CD4-positive, alpha-beta T cell treated with Interleukin-6 for 4 hours (primary cell): ENCODE measurements around the gene ARHGEF10L.
A peak's percentile ranks its signal among the peaks of the same experiment; 100 is the strongest.
"Not testable (repeated sequence)": the region's sequence is repeated elsewhere in the genome, so short reads cannot be mapped to it uniquely, and the experiment has no call there.

Source experiments
- DNase-seq: peaks from one replicate; pipeline ENCODE4 v3.0.0-alpha.2; 2020; ENCODE audit warnings: mixed read lengths

The ARHGEF10L gene, protein sequence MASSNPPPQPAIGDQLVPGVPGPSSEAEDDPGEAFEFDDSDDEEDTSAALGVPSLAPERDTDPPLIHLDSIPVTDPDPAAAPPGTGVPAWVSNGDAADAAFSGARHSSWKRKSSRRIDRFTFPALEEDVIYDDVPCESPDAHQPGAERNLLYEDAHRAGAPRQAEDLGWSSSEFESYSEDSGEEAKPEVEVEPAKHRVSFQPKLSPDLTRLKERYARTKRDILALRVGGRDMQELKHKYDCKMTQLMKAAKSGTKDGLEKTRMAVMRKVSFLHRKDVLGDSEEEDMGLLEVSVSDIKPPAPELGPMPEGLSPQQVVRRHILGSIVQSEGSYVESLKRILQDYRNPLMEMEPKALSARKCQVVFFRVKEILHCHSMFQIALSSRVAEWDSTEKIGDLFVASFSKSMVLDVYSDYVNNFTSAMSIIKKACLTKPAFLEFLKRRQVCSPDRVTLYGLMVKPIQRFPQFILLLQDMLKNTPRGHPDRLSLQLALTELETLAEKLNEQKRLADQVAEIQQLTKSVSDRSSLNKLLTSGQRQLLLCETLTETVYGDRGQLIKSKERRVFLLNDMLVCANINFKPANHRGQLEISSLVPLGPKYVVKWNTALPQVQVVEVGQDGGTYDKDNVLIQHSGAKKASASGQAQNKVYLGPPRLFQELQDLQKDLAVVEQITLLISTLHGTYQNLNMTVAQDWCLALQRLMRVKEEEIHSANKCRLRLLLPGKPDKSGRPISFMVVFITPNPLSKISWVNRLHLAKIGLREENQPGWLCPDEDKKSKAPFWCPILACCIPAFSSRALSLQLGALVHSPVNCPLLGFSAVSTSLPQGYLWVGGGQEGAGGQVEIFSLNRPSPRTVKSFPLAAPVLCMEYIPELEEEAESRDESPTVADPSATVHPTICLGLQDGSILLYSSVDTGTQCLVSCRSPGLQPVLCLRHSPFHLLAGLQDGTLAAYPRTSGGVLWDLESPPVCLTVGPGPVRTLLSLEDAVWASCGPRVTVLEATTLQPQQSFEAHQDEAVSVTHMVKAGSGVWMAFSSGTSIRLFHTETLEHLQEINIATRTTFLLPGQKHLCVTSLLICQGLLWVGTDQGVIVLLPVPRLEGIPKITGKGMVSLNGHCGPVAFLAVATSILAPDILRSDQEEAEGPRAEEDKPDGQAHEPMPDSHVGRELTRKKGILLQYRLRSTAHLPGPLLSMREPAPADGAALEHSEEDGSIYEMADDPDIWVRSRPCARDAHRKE (N-terminal part only)

DNA sequence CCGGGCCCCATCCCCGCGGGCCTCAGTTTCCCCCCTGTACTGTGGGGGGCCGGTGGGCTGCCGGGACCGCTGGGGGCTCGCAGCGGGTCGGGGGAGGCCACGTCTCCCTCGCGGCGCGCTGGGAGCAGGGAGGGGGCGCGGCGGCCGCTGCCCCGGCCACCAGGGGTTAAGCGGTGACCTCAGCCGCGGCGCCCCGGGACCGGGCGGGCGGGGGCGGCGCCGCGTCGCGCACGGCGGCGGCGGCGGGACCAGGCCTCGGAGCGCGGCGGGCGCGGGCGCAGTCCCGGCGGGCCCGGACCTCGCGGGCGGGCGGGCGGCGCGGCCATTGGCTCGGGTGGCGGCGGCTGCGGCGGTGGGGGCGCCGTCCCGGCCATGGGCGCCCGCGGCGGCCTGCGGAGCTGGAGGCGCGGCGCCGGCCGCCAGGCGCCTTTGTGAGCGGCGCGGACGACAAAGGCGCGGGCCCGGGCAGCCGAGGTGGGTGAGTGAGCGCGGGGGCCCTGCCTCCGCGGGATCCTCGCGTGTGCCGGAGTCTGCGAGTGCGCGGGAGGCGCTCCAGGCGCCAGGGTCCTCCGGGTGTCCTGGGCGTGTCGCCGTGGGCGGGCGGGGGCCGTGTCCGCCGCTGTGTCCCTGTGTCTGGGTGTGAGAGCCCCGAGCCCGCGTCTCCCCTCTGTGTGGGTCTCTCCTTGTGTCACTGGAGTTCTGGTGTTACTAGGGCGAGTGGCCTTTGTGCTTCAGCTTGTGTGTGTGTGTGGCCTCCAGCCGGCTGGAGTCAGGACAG lies at the start of gene ARHGEF10L:
ARHGEF10L (plus strand) TSS at position 222 of the 778 bp plus-strand sequence. CDS start 40,898 bp downstream, outside the sequence.
- no peak for DNase-seq

DNA sequence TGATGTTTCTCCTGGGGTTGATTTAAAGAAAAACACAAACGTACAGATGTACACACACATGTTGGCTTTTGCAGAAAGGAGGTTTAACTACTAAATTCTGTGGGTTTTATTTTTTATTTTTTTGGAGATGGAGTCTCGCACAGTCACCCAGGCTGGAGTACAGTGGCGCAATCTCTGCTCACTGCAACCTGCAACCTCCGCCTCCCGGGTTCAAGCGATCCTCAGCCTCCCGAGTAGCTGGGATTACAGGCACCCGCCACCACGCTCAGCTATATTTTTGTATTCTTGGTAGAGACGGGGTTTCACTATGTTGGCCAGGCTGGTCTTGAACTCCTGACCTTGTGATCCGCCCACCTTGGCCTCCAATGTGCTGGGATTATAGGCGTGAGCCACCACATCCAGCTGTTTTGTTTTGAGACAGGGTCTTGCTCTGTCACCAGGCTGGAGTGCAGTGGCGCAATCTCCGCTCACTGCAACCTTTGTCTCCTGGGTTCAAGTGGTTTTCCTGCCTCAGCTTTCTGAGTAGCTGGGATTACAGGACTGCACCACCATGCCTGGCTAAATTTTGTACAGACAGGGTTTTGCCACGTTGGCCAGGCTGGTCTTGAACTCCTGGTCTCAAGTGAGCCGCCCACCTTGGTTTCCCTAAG lies 49.6 kb upstream of the ARHGEF10L start:
- not testable (repeated sequence) for DNase-seq

DNA sequence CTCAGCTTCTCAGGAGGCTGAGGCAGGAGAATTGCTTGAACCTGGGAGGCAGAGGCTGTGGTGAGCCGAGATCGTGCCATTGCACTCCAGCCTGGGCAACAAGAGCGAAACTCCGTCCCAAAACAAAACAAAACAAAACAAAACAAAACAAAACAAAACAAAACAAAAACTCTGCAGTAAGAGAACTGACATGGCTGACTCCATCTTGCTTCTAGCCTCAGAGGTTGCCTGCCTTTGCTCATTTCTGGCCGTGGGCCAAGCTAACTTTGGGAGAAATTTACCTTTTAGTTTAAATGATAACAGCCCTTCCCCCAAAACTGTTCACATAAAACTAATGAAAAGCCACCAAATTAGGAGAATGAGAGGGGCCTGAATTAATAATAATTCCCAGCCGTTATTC lies 48.8 kb upstream of the ARHGEF10L start:
- DNase-seq, result not testable (repeated sequence)

DNA sequence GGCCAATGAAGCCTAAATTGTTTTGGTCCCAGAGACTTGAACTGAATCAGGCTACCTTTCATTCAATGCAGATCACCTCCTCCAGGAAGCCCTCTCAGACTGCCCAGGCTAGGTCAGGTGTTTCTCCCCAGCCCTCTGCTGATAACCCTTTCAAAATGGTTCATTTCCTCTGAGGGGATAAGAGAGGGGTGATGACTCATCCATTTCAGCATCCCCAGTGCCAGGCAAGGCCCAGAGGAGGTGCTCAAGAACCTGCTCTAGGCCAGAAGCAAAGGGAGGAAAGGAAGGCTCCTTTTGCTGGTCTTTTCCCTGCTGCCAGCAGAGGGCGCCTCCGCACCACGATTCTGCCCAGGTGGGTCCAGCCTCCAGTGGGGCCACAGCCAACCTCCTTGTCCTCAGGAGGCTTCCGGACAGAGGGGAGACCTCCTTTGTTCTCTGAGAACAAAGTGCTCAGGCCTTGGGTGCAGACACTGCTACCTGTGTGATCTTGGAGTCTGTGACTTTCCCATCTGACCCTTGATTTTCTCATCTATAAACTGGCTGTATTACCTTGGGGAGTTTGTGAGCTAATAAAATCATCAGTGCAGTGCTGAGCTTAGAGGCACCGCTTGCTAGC lies 45.3 kb upstream of the ARHGEF10L start:
- DNase-seq, result peak; percentile 64

DNA sequence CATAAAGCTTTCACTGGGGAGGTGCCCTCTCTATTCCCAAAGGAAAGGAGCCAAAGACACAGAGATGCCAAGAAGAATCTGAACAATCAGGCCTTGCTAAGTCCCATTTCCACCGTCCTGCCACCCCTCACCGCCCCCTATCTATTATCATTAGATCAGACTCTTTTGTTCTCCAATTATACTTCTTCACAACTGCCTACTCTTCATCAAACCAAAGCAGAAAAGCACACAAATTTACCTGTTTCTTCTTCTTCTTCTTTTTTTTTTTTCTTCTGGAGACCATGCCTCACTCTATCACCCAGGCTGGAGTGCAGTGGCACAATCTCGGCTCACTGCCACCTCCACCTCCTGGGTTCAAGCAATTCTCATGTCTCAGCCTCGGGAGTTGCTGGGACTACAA lies 43.1 kb upstream of the ARHGEF10L start:
- DNase-seq, result no peak

DNA sequence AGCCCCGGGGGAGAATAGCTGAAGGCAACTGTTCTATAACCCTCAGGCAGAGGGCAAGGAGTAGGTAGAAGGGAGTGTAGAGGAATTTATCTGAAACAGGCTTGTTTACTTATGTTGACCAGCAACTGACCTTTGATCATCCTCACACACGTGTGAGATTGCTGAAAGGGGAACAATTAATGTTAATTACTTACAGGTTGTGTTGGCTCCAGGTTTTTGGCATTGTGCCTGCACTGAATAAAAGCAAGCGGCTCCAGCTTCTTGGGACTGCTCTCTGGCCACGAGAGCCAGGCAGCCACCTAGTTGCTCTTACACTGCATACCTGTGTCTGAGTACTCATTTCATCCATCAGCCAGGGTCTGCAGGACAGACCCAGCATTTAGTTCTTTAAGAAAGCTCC lies 41.3 kb upstream of the ARHGEF10L start:
- DNase-seq, result no peak

DNA sequence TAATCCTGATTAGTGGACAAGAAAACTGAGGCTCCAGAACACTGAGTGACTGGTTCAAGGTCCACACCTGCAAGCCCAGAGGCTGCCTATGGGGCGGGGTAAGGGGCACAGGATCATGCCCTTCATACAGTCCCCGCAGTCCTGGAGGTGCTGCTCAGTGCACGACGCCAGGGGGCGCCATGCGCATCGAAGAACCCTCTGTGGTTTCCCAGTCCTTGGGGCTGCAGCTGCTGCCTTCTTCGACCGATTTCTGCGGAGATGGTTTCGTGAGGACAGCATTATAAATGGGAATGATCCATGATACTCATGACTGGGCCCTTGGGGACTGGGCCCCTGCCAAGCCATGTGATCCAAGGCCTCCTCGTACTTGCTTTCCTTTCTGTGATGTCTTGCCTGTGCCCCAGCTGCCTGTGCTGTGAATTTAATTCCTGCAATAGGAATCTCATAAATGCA lies 37.1 kb upstream of the ARHGEF10L start:
- DNase-seq, result peak; percentile 39

DNA sequence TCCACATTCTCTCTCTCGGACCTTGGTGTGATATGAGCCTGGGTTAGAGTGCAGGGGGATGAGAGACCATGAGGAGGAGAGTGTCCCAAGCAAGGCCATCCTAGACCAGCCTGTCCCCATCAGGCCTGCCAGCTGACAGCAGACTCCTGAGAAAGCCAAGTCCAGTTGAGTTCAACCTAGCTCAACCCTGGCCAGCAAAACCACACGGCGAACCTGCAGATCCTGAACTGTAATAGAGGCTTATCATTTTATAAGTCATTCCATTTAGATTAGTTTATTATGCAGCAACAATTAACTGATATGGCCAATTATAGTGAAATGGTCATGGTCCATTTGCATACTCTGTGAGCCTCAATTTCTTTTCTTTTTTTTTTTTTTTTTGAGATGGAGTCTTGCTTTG lies 36.4 kb upstream of the ARHGEF10L start:
- DNase-seq, result no peak

DNA sequence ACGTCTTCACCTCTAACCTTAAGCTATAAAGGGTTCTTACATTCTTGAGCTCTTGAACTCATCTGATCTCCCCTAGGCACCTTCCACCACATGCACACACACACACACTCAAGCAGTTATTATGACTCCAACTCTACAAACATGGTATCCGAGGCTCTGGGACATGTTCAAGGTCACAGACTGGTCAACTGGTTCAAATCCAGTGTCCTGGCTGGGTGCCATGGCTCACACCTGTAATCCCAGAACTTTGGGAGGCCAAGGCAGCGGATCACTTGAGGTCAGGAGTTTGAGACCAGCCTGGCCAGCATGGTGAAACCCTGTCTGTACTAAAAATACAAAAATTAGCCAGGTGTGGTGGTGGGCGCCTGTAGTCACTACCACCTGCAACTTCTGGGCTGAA lies 32.3 kb upstream of the ARHGEF10L start:
- DNase-seq, result not testable (repeated sequence)

DNA sequence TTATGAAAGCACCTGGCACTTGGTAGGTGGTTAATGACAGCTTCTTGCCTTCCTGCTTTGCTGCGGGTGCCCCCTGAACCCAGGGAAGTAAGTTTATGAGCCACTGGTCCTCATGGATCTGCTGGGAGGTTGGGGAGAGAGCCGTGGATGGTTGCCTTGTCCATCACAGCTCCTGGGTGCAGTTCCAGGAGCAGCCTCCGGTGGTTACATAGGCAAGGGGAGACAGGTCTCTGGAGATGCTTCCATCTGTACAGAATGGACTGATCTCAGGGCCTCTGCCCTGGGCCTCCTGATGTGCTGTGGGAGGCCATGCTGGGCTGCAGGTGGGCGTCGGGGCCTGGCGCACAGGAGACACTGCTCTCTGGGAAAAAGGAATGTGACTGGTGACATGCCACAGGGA lies 31.6 kb upstream of the ARHGEF10L start:
- no peak for DNase-seq

DNA sequence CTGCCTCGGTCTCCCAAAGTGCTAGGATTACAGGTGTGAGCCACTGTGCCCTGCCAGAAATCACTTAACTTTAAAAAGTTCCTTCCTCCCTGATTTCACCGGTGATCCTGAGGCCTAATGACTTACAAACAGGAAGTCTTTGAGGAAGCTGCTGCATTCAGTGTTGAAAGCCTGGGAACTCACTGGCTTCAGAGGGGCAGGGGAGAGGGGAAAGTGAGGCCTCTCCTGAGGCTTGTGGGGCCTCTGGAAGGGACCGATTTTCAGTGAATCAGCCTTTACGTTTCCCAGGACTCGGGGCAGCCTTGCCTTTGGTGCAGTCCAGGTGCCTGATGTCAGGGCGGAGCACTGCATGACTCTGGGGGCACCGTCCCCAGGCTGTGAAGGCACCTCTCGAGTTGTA lies 30.1 kb upstream of the ARHGEF10L start:
- no peak for DNase-seq

DNA sequence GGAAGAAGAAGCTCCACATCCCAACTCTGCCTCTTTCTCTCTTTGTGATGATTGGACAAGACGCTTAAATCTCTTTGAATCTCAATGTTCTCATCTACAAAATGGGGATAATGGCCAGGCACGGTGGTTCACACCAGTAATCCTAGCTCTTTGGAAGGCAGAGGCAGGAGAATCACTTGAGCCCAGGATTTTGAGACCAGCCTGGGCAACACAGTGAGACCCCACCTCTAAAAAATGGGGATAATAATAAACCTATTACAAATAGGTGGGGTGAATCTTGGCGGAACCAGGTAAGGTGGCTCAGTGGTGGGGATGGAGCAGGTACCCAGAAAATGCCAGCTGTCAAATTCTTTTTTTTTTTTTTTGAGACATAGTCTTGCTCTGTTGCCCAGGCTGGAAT lies 29.4 kb upstream of the ARHGEF10L start:
- no peak for DNase-seq

DNA sequence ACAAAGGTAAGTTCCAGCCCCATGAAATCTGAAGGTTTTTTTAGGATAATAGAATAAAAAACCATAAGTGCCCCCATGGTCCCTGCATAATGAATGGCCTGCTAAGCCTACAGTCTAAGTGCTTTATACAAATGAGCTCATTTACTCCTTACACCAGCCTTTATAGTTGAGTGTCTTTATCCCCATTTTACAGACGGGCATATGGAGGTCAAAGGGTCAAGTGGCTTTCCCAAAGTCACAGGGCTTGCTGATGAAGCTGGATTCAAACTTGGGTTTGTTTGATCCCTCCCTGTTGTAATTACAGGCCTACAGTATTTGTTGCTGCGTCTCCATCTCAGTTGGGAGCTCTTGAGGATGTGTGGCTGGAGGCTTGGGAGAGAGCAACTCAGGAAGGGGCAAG lies 28.3 kb upstream of the ARHGEF10L start:
- DNase-seq, result no peak

DNA sequence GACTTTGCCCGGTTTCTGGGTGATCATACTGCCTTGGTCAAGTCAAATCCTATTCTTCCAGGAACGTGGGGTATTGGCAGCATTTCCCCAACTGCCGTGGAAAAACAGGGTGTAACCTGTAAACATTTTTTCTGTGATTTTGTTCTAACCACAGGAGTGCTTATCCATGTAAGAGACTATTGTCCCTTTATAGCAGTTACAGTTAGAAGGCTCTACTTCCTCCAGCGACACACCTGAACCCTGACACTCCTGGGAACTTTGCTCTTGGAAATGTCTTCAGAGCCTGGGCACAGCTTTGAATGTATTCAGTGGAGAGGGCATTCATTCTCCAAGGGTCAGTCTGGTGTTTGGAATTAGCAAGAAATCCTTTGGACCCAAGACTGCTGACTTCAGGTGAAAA lies 26.4 kb upstream of the ARHGEF10L start:
- DNase-seq, result no peak

DNA sequence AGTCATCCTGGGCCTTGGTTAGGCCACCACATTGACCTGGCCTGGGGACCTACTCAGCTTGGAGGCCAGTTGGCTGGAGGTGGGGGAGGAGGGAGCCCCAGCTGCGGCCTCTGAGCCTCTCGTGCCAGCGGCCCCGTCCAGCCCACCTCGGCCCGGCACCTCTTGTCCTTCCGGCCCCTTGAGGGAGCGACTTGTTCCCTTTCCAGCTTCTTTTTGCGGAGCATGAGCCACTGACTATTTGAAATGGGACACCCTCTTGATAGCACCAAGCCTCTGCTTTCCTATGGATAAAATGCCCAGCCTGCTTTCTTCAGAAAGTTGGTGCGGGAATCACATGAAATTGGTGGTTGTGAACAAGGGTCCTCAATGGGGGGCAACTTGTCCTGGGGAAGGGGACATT lies 24.7 kb upstream of the ARHGEF10L start:
- DNase-seq, result no peak

DNA sequence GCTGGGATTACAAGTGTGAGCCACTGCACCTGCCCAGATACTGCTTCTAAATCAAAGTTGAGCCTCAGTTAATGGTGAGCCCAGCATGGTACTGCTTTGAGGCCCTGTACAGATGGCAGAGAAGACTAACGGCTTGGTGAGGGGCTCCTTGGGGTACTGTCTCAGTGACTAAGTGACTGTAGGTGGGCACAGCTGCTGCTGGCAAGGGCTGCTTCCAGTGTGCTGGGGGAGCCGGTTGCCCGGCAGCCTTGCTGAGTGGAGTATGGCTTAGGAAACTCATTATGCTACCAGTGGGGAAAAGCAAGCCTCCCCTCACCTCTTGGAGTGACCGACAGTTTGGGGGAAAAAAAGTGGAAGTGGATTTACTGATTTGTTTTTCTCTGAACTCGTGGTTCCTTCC lies 23.6 kb upstream of the ARHGEF10L start:
- no peak for DNase-seq

DNA sequence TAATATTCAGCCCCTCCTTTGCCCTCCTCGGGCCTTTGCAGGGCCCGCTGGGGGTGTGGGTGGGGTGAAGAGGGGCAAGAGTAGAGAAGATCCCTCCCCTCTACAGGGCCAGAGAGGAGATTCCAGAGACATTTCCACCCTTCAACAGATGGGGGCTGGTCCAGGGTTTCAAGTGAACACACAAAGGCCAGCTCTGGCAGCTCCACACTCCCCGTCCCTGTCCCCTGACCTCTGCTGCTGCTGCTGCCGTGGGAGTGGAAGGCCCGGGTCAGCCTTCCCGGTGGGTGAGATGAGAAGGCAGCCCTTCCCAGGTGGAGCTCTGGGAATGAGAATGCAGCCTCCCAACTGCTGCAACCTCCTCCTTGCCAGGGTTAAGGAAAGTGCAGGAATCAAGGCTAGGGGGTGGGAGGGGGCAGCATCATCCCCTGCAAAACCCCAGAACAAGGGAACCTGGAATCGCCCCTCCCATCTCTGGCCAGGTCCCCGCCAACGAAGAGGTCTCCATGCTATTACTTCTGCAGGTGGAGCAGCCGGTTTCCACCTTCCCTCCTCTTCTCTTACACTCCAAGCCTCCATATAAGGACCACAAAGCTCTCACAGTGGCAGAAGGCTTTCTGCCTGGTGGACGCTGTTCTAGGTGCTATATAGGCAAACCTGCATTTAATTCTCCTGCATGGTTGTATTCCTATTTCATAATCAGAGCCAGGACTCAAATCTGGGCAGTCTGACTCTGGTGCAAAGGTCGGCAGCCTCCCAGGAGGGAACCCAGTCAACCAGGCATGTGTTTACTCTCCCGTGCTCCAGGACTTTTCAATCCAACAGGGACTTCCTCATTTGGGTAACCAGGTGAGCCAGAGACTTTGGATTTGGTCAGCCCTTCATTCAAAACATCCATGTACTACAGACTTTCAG lies 22.9 kb upstream of the ARHGEF10L start:
- DNase-seq, result no peak

DNA sequence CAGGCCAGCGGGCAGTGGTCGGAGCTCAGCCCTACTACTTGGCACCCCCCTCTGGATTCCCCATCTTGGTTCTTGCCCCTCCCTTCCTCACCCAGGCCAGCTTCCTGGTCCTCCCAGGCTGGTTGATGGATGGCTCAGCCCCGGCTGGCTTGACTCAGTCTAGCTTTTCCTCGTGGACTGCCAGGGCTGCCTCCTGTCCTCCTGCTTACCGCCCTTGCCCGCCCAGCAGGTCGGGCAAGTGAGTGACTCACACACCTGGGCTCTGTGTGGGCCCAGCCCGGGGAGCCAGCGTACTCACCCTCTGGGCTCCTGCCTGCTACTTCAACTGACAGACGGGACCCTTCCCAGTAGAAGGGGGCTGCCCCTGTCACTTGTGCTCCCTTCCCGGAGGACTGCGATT lies 19.5 kb upstream of the ARHGEF10L start:
- DNase-seq, result no peak

DNA sequence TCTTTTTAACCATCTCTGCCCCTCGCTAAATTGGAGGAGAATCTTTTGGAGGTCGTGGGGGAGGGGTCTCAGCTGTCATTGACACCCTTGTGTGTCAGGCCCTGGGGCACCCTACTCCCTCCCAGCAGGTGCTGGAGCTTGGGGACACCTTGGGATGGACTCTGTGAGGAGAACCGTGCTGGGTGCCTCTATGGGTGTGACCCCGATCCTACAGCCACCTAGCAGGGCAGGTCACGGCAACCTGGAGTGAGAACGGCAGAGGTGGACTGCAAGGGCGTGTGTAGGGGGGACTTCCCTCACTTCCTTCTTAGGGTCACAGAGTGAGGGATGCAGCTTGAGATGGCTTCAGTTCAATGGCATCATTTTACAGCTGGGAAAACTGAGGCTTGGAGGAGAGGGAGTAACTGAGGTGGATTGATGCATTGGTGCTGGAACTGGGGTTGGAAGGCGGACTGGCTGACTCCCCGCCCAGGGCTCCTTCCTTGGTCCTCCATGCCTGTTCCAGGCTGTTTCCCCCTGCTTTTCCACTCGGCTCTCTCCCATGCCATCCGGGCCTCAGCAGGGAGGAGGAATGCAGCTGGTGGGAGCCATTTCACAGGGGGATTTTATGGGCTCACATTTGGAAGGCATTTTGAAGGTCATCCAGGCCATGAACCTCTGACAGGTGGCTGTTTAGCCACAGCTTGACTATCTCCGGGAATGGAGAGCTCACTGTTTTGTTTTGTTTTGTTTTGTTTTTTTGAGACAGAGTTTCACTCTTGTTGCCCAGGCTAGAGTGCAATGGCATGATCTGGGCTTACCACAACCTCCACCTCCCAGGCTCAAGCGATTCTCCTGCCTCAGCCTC lies 18.8 kb upstream of the ARHGEF10L start:
- no peak for DNase-seq
